Gastroesophageal sphincter (tissue), 4 donors: ENCODE data around the gene FOXL3. TPM values are rescaled to one million over a fixed set of nuclear protein-coding genes. Genes with fewer than 3 reads are reported as not detected.

Experiments used
- ATAC-seq: fragments of 150-250 bp; one replicate; pipeline ENCODE4 v1.9.1; 2016; ENCODE audit warnings: mild to moderate bottlenecking, moderate library complexity
- H3K27ac ChIP-seq, 4 donors: fragments of 200-600 bp; sonication (generic) in 3 of 4; 1 replicate in 3 of 4; 2 replicates in 1 of 4; pipeline ENCODE4 v1.5.1; 2016 to 2019
- H3K27me3 ChIP-seq: fragments of 200-600 bp; sonication (generic); one replicate; pipeline ENCODE4 v1.5.1; 2019
- H3K36me3 ChIP-seq, 2 donors: fragments of 200-600 bp; sonication (generic); one replicate each; pipeline ENCODE4 v1.5.1; 2019; ENCODE audit warnings: control low read depth in 1 of 2
- H3K4me1 ChIP-seq, 3 donors: fragments of 200-600 bp; sonication (generic); 1 replicate in 2 of 3; 2 replicates in 1 of 3; pipeline ENCODE4 v1.5.1; 2016 to 2019; ENCODE audit warnings: control low read depth in 2 of 3
- H3K4me3 ChIP-seq, 2 donors: fragments of 200-600 bp; sonication (generic); one replicate each; pipeline ENCODE4 v1.5.1; 2019; ENCODE audit warnings: mild to moderate bottlenecking in 1 of 2, moderate library complexity in 1 of 2
- H3K9me3 ChIP-seq, 3 donors: fragments of 200-600 bp; sonication (generic); one replicate each; pipeline ENCODE4 v1.5.1; 2017 to 2019; ENCODE audit warnings: control low read depth in 2 of 3
- CTCF ChIP-seq, 4 experiments: fragments of 200-600 bp in 2 of 4; fragments of 450-650 bp in 2 of 4; sonication (generic) in 1 of 4; IDR thresholded peaks; one replicate each; pipeline ENCODE4 v1.5.1; 2017 to 2019; ENCODE audit warnings: antibody characterized with exemption in 4 of 4, mild to moderate bottlenecking in 2 of 4, moderate library complexity in 2 of 4
- EP300 ChIP-seq: sonication (generic); formaldehyde crosslinking; IDR thresholded peaks from one replicate; pipeline ENCODE4 v1.6.1; 2017; ENCODE audit warnings: antibody characterized with exemption, mild to moderate bottlenecking
- POLR2A ChIP-seq, 2 donors: fragments of 450-650 bp; IDR thresholded peaks; one replicate each; pipeline ENCODE4 v1.6.1; 2017; ENCODE audit warnings: antibody characterized with exemption in 2 of 2, mild to moderate bottlenecking in 2 of 2, moderate library complexity in 1 of 2
- POLR2AphosphoS5 ChIP-seq: sonication (generic); formaldehyde crosslinking; IDR thresholded peaks from one replicate; pipeline ENCODE4 v1.6.1; 2017; ENCODE audit warnings: antibody characterized with exemption
- WGBS, 2 donors: methylation state at CpG; one replicate each; pipeline ENCODE4 v1.1.5; 2018; ENCODE audit warnings: low coverage in 1 of 2; 5-methylcytosine and 5-hydroxymethylcytosine counted together
- total RNA-seq, 4 donors: library from RNA; depleted of rRNA; stranded (reverse); fragments of >200 nt; gene quantifications; one replicate each; pipeline ENCODE4 v1.1.0, GENCODE V29; 2016

Gene FOXL3
- total RNA-seq, 4 donors from 2014 or later = not detected

- WGBS, 2 donors = 63 to 87% methylated on average over 2 to 6 of the region's 45 CpGs
- ATAC-seq = no peak
- Histone ChIP-seq H3K27ac (no peak overlapping the region), H3K36me3 (peaks cover 0 to under 1% of the 10 kb centered on the region in 2 donors), H3K4me1 (no peaks in the 10 kb centered on the region), H3K4me3 (no peak overlapping the region), H3K27me3 (peaks cover 22% of the 10 kb centered on the region), H3K9me3 (peaks cover 0 to 17% (median 0%) of the 10 kb centered on the region in 3 donors)
- no peak for TF ChIP-seq POLR2AphosphoS5
- TF ChIP-seq CTCF (IDR thresholded peaks at IDR 0.05) = peak in 3 of 4 experiments; percentile 62 to 71 (median 65)
Observed at GRCh38 chr7:266851-267840, 22.8 kb upstream of the FOXL3 start.

GRCh38 chr7:268991-269390 is 21.0 kb upstream of the FOXL3 start:
- peaks cover 32% of the 10 kb centered on the region for H3K27me3 ChIP-seq
- 55 to 63% methylated on average over 2 of the region's 12 CpGs for WGBS, 2 donors
- H3K4me3 ChIP-seq = no peak overlapping the region
- H3K27ac ChIP-seq = no peak overlapping the region
- no peak for ATAC-seq
- TF ChIP-seq CTCF (IDR thresholded peaks at IDR 0.05) = no peak
- no peak for TF ChIP-seq EP300
- TF ChIP-seq POLR2AphosphoS5 = no peak
- no peak for TF ChIP-seq POLR2A (IDR thresholded peaks at IDR 0.05)
- no peaks in the 10 kb centered on the region for H3K36me3 ChIP-seq
- H3K9me3 ChIP-seq = peaks cover 0 to 16% (median 0%) of the 10 kb centered on the region in 3 donors
- H3K4me1 ChIP-seq = no peaks in the 10 kb centered on the region

- 74 to 91% methylated on average over 4 to 9 of the region's 11 CpGs for WGBS, 2 donors
- Histone ChIP-seq H3K9me3 (peaks cover 0 to 20% (median 0%) of the 10 kb centered on the region in 3 donors), H3K4me3 (no peak overlapping the region), H3K27ac (no peak overlapping the region), H3K27me3 (peaks cover 32% of the 10 kb centered on the region), H3K4me1 (no peaks in the 10 kb centered on the region), H3K36me3 (no peaks in the 10 kb centered on the region)
- no peak for ATAC-seq
- TF ChIP-seq POLR2AphosphoS5 (no peak), POLR2A (IDR thresholded peaks at IDR 0.05) (no peak), EP300 (no peak), CTCF (IDR thresholded peaks at IDR 0.05) (no peak)
Observed at GRCh38 chr7:269721-270120, 20.2 kb upstream of the FOXL3 start.

- H3K27ac ChIP-seq = no peak overlapping the region
- no peaks in the 10 kb centered on the region for H3K36me3 ChIP-seq
- TF ChIP-seq POLR2AphosphoS5 = no peak
- TF ChIP-seq CTCF (IDR thresholded peaks at IDR 0.05) = no peak
- TF ChIP-seq POLR2A (IDR thresholded peaks at IDR 0.05) = no peak
- TF ChIP-seq EP300 = no peak
- peaks cover 0 to 20% (median 0%) of the 10 kb centered on the region in 3 donors for H3K9me3 ChIP-seq
- H3K4me1 ChIP-seq = no peaks in the 10 kb centered on the region
- peaks cover 32% of the 10 kb centered on the region for H3K27me3 ChIP-seq
- WGBS, 2 donors = 43 to 73% methylated on average over 1 to 6 of the region's 11 CpGs
- no peak for ATAC-seq
- H3K4me3 ChIP-seq = no peak overlapping the region
Observed at GRCh38 chr7:270351-270983, 19.5 kb upstream of the FOXL3 start.
